Fibroblast of lung (primary cell): ENCODE results near the gene WDR88. TPM values are rescaled to one million over a fixed set of nuclear protein-coding genes. Genes with fewer than 3 reads are reported as not detected.

Experiments
- DNase-seq, 2 donors: peaks; one replicate each; pipeline versions ENCODE4 v3.0.0 to v3.0.0-alpha.2; 2010; ENCODE audit warnings: low read depth in 2 of 2
- H2AFZ ChIP-seq: 2 replicates; pipeline ENCODE4 v1.5.1; 2012; ENCODE audit warnings: low read length, control low read depth, inconsistent platforms
- H3K27ac ChIP-seq: 2 replicates; pipeline ENCODE4 v1.5.1; 2011; ENCODE audit warnings: low read length, control low read depth; ENCODE audit not compliant: insufficient read depth
- H3K27me3 ChIP-seq: 2 replicates; pipeline ENCODE4 v1.5.1; 2011; ENCODE audit warnings: mild to moderate bottlenecking, low read length; ENCODE audit not compliant: control insufficient read depth, insufficient read depth
- H3K36me3 ChIP-seq: 2 replicates; pipeline ENCODE4 v1.5.1; 2011; ENCODE audit warnings: low read length; ENCODE audit not compliant: control insufficient read depth, insufficient read depth
- H3K4me1 ChIP-seq: 2 replicates; pipeline ENCODE4 v1.5.1; 2011; ENCODE audit warnings: low read length; ENCODE audit not compliant: control insufficient read depth, insufficient read depth; ENCODE audit errors: extremely low read depth
- H3K4me2 ChIP-seq: 2 replicates; pipeline ENCODE4 v1.5.1; 2011; ENCODE audit warnings: low read length, control low read depth; ENCODE audit not compliant: insufficient read depth; ENCODE audit errors: extremely low read depth
- H3K4me3 ChIP-seq, 4 experiments: fragments of 200-600 bp in 1 of 4; sonication (generic) in 1 of 4; replicated peaks in 1 of 4; 2 replicates each; pipeline ENCODE4 v1.5.1; 2011 to 2016; ENCODE audit warnings: low read length in 4 of 4, low read depth in 3 of 4, mild to moderate bottlenecking in 3 of 4, control low read depth in 2 of 4, inconsistent platforms in 1 of 4, mixed read lengths in 1 of 4; ENCODE audit not compliant: insufficient read depth in 1 of 4; ENCODE audit errors: control extremely low read depth in 1 of 4
- H3K79me2 ChIP-seq: 2 replicates; pipeline ENCODE4 v1.5.1; 2012; ENCODE audit warnings: mild to moderate bottlenecking, low read length, inconsistent platforms; ENCODE audit not compliant: control insufficient read depth, insufficient read depth
- H3K9ac ChIP-seq: 2 replicates; pipeline ENCODE4 v1.5.1; 2011; ENCODE audit warnings: mild to moderate bottlenecking, low read length, control low read depth; ENCODE audit not compliant: insufficient read depth
- H3K9me3 ChIP-seq: 2 replicates; pipeline ENCODE4 v1.5.1; 2012; ENCODE audit warnings: low read depth, low read length; ENCODE audit not compliant: control insufficient read depth, insufficient read depth
- H4K20me1 ChIP-seq: 2 replicates; pipeline ENCODE4 v1.5.1; 2011; ENCODE audit warnings: low read length; ENCODE audit not compliant: control insufficient read depth, insufficient read depth; ENCODE audit errors: extremely low read depth
- EZH2 ChIP-seq: IDR thresholded peaks from 2 replicates; pipeline ENCODE4 v1.5.1; 2012; ENCODE audit warnings: low read length, control low read depth, mild to moderate bottlenecking; ENCODE audit errors: missing control alignments
- polyA plus RNA-seq, 2 donors: library from polyadenylated mRNA; depleted of rRNA in 1 of 2; stranded (reverse) in 1 of 2; unstranded in 1 of 2; fragments of >200 nt; gene quantifications; 2 replicates each; pipeline ENCODE4 v1.2.1, GENCODE V29; 2011 to 2012; ENCODE audit warnings: missing spikeins in 1 of 2
- total RNA-seq: library from RNA; depleted of rRNA; stranded (reverse); fragments of >200 nt; gene quantifications from 2 replicates; pipeline ENCODE4 v1.2.1, GENCODE V29; 2014
- TF ChIP-seq, protein P1 (sequence below), 2 donors: IDR thresholded peaks in 1 of 2; conservative IDR thresholded peaks in 1 of 2; 1 replicate in 1 of 2; 2 replicates in 1 of 2; pipeline ENCODE4 v1.5.1; 2011 to 2012; ENCODE audit warnings: low read length in 2 of 2, control low read depth in 1 of 2, inconsistent platforms in 1 of 2, low read depth in 1 of 2, mild to moderate bottlenecking in 1 of 2

The WDR88 gene
- total and polyA plus RNA-seq, 2 donors (not counting 1 experiment from before 2014, with no cell fraction given): not detected

DNA sequence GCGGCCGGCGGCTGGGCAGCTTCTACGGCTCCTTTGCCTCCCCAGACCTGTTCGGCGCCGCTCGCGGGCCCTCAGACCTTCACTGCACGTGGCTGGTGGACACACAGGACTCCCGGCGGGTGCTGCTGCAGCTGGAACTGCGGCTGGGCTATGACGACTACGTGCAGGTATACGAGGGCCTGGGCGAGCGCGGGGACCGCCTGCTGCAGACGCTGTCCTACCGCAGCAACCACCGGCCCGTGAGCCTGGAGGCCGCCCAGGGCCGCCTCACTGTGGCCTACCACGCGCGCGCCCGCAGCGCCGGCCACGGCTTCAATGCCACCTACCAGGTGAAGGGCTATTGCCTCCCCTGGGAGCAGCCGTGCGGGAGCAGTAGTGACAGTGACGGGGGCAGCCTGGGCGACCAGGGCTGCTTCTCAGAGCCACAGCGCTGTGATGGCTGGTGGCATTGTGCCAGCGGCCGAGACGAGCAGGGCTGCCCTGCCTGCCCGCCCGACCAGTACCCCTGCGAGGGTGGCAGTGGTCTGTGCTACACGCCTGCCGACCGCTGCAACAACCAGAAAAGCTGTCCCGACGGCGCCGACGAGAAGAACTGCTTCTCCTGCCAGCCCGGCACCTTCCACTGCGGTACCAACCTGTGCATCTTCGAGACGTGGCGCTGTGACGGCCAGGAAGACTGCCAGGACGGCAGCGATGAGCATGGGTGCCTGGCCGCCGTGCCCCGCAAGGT, 73.8 kb downstream of the WDR88 start:
- no peak for TF ChIP-seq EZH2
- TF ChIP-seq, protein P1, sequence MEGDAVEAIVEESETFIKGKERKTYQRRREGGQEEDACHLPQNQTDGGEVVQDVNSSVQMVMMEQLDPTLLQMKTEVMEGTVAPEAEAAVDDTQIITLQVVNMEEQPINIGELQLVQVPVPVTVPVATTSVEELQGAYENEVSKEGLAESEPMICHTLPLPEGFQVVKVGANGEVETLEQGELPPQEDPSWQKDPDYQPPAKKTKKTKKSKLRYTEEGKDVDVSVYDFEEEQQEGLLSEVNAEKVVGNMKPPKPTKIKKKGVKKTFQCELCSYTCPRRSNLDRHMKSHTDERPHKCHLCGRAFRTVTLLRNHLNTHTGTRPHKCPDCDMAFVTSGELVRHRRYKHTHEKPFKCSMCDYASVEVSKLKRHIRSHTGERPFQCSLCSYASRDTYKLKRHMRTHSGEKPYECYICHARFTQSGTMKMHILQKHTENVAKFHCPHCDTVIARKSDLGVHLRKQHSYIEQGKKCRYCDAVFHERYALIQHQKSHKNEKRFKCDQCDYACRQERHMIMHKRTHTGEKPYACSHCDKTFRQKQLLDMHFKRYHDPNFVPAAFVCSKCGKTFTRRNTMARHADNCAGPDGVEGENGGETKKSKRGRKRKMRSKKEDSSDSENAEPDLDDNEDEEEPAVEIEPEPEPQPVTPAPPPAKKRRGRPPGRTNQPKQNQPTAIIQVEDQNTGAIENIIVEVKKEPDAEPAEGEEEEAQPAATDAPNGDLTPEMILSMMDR (conservative IDR thresholded peaks at IDR 0.05 in 1 of 2, IDR thresholded peaks at IDR 0.05 in 1 of 2; ENCODE audit: low read depth in 1 of 2, low read length in 2 of 2): no peak

DNA sequence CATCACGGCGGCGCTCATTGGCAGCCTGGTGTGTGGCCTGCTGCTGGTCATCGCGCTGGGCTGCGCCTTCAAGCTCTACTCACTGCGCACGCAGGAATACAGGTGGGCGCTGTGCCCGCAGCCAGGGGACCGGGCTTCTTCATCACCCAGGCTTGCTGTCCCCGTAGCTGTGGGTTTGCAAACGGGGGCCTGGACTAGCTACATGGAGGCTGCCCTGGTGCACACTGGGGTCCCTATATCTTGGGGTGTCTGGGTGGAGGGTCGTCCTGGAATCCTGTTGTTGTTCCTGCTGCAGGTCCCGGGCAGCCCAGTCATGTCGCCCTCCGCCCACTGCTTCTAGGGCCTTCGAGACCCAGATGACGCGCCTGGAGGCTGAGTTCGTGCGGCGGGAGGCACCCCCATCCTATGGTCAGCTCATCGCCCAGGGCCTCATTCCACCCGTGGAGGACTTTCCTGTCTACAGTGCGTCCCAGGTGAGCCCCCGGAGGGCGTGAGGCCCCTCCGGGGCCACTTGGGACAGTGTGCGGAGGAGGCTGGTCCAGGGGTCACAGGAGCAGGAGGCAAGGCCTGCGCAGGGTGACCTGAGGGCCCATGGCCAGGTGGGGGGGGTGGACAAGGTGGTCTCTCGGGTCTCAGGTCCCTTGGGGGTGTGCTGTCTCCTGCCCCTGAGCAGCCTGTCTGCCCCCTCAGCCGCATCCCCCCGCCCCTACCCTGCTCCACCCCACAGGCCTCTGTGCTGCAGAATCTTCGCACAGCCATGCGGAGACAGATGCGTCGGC, 74.5 kb downstream of the WDR88 start:
- TF ChIP-seq EZH2: no peak
- TF ChIP-seq, protein P1 (conservative IDR thresholded peaks at IDR 0.05 in 1 of 2, IDR thresholded peaks at IDR 0.05 in 1 of 2; ENCODE audit: low read depth in 1 of 2, low read length in 2 of 2): no peak
- H4K20me1 ChIP-seq: no peaks in the 10 kb centered on the region

More for the DNA sequence above, 73.8 kb downstream of the WDR88 start:
- no peak overlapping the region for H2AFZ ChIP-seq
- no peaks in the 10 kb centered on the region for H4K20me1 ChIP-seq
- no peak for DNase-seq
- H3K9me3 ChIP-seq: no peaks in the 10 kb centered on the region
- no peak overlapping the region for H3K4me2 ChIP-seq
- no peak overlapping the region for H3K4me3 ChIP-seq
- no peaks in the 10 kb centered on the region for H3K79me2 ChIP-seq
- no peaks in the 10 kb centered on the region for H3K4me1 ChIP-seq
- H3K9ac ChIP-seq: no peak overlapping the region
- H3K27me3 ChIP-seq: no peaks in the 10 kb centered on the region
- H3K36me3 ChIP-seq: peaks cover 6% of the 10 kb centered on the region
- H3K27ac ChIP-seq: no peak overlapping the region

GRCh38 chr19:33207040-33207620, 75.2 kb downstream of the WDR88 start:
- Histone ChIP-seq H3K4me1 (no peaks in the 10 kb centered on the region), H3K9me3 (no peaks in the 10 kb centered on the region), H3K27ac (no peak overlapping the region), H3K4me2 (no peak overlapping the region), H3K36me3 (peaks cover 6% of the 10 kb centered on the region), H3K27me3 (no peaks in the 10 kb centered on the region), H3K9ac (no peak overlapping the region), H2AFZ (no peak overlapping the region), H4K20me1 (no peaks in the 10 kb centered on the region), H3K79me2 (no peaks in the 10 kb centered on the region), H3K4me3 (no peak overlapping the region)
- DNase-seq: no peak
- TF ChIP-seq, protein P1 (conservative IDR thresholded peaks at IDR 0.05 in 1 of 2, IDR thresholded peaks at IDR 0.05 in 1 of 2; ENCODE audit: low read depth in 1 of 2, low read length in 2 of 2): no peak
- TF ChIP-seq EZH2: no peak

More for the DNA sequence above, 74.5 kb downstream of the WDR88 start:
- Histone ChIP-seq H3K4me2 (no peak overlapping the region), H3K79me2 (no peaks in the 10 kb centered on the region), H3K36me3 (peaks cover 6% of the 10 kb centered on the region), H2AFZ (no peak overlapping the region), H3K4me1 (no peaks in the 10 kb centered on the region), H3K9ac (no peak overlapping the region), H3K27me3 (no peaks in the 10 kb centered on the region), H3K4me3 (no peak overlapping the region), H3K27ac (no peak overlapping the region), H3K9me3 (no peaks in the 10 kb centered on the region)
- no peak for DNase-seq
